NCI-H524 (cell line): ENCODE data around the gene YWHAQ.
"Not testable (repeated sequence)": the region's sequence is repeated elsewhere in the genome, so short reads cannot be mapped to it uniquely, and the experiment has no call there.

Experiments
- DNase-seq, 2 experiments: peaks; one replicate each; lab custom pipeline; 2025; lab: John Stamatoyannopoulos, UW

Gene YWHAQ

DNA sequence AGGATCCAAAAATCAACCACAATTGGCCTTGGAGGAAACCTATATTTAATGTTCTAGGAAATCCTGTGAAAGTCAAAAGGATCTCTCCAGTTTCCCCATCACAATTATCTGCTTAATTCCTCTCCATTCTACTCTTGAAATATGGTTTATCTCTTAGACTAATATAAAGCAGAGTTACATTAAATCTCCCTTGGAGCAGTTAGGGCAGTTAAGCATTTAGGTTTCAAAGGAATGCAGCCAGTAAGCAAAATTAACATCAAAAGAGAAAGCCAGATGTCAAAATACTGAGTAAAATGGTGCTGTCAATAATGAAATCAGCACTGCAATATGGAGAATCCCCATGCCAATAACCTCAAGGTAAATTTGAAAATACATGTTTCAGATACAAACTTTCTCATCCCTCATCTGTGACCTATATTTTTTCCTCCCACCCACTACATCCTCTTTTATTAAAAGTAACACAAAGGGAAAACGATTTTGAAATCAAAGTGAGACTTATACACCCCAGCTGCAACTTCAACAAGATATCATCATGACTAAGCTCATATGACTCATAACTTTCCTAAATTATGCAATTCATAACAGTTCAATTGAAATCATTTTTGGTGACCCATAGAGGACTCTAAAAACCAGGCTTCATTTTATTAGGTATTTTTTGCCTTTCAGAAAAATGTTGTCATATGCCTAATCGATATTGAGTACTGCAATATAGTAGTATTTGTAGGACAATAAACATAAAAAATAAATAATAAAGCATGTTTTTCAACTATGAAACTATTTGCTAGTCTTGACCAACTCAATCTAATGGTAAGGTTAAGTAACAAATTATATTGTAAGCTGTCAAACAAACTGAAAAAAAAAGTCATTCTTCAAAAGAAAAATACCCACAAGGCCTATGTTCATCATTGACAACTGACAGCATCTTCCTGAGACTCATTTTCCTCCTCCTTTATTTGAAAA, 78.3 kb downstream of the YWHAQ start:
- no peak for DNase-seq

DNA sequence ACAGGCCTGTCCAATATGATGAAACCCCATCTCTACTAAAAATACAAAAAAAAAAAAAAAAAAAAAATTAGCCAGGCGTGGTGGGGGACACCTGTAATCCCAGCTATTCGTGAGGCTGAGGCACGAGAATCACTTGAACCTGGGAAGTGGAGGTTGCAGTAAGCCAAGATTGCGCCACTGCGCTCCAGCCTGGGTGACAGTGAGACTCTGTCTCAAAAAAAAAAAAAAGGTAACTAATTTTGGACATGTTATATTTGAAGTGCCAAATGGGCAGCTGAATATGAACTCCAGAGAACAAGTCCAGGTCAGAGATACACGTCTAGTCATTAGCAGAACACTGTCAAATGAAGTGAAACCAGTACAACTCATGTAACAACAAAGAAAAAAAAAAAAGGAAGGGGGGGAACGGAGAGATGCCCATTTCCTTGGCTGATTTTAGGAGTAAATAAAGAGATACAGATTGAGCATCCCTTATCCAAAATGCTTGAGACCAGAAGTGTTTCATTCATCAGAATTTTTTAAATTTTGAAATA, 79.9 kb downstream of the YWHAQ start:
- DNase-seq, result not testable (repeated sequence)

DNA sequence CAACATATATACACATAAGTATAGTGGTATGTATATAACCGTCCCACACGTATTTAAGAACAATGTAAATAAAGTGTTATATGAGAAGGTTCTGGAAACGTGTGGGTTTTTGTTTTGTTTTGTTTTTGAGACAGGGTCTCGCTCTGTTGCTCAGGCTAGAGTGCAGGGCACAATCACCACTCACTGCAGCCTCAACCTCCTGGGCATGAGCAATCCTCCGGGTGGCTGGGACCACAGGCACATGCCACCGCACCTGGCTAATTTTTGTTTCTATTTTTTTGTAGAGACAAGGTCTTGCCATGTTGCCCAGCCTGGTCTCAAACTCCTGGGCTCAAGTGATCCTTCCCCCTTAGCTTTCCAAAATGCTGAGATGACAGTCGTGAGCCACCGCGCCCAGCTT, 81.4 kb downstream of the YWHAQ start:
- DNase-seq, result no peak

DNA sequence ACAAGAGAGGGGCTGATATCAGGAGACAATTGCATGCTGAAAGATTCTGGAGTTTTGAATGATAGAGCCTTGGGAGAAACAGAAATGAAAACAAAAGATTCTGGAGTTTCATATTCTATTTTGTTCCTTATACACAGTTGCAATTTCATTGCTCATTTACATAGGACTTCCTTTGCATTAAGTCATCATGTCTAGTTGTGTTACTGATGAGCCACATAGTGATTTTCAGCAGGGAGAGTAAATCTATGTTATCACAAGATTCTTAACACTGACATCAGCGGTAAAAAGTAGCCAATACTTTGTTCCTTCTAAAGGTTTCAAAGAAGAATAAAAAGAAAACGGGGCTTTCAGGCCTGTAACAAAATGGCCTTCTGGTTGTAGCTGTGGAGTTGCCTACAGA, 82.3 kb downstream of the YWHAQ start:
- DNase-seq, result no peak

DNA sequence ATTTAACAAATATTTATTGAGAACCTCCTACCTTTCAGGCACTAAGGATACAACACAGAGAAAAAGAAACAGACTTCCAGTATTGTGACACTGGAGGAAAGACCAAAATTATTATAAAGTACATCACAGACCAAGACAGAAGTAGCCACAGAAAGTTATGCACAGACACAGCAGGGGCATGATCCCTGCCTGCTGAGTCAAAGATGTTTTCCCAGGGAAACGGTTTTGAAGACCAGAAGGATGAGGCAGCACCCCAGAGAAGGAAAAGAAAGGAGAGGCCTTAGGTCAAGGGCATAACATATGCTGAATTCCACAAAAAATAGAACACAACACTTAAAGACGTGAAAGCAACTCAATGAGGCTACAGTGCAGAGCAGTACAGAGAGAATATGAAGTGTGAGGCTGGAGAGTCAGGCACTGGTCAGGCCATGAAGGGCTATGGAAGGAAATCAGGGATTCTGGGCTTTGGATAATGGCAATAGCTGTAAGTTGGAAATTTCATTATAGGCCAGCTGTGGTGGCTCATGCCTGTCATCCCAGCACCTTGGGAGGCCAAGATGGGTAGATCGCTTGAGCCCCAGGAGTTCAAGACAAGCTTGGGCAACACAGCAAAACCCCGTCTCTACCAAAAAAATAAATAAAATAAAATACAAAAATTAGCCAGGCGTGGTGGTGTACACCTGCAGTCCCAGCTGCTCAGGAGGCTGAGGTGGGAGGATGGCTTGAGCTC, 83.4 kb downstream of the YWHAQ start:
- no peak for DNase-seq

DNA sequence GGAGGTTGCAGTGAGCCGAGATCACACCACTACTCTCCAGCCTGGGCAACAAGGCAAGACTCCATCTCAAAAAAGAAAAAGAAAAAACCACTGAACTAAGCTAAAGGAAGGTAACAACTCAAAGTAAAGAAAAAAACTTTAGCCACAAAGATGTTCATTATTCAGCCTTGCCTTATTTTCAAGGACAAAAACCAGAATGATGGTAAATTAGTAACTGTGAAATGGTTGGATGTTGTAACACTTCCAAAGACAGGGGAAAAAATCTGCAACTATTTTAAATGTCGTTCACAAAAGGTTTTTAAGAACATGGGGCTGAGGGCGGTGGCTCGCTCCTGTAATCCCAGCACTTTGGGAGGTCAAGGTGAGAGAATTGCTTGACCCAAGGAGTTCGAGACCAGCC, 85.3 kb downstream of the YWHAQ start:
- no peak for DNase-seq

DNA sequence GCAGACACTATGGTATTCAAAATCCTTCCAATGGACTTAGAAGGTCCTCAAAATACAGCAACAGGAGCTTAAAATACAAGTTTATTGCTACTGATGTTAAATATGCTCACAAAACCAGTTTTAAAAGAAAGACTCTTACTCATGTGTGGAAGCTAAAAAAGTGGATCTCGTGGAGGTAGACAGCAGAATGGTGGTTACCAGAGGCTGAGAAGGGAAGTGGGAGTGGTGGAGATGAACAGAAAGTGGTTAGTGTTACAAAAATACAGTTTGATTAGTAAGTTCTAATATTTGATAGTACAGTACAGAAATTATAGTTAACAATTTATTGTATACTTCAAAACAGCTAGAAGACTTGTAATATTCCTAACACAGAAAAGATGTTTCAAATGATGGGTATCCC, 87.2 kb downstream of the YWHAQ start:
- DNase-seq, result no peak

DNA sequence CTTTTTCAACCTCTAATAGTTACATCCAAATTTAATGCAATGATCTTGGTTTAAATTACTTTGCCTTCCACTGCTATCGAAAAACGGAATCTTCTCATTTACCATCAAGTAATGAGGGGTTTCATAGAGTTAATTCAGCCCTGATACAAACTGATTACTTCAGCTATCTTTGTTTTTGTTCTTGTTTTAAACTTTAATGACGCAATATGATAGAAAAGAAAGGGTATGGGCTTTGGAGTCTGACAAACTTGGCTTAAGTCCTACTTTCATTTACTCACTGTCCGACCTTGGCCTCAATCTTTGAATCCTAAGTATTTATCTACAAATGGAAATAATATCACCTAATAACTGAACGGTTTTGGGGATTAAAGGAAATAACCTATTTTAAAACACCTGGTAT, 91.3 kb downstream of the YWHAQ start:
- no peak for DNase-seq

DNA sequence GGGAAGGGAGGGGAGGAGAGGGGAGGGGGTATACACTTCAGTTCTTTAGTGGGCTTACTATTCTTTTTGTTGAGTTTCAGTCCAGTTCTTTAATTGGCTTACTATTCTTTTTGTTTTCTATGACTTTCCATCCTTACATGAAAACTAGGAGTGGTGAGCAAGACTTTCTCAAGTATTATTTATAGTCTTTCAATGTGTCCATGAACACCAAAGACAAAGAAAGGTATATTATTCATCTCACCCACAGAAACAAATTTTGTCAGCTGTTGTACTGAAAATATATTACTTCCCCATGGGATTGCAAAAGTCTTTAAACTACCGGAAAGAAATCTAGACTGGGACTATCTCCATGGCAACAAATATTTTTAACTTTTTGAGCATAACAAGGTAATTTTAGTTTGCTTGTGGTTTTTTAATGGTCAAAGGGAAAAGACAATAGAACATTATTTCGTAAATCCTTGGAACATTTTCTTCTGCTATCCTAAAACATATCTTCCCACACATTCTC, 92.7 kb downstream of the YWHAQ start:
- no peak for DNase-seq

DNA sequence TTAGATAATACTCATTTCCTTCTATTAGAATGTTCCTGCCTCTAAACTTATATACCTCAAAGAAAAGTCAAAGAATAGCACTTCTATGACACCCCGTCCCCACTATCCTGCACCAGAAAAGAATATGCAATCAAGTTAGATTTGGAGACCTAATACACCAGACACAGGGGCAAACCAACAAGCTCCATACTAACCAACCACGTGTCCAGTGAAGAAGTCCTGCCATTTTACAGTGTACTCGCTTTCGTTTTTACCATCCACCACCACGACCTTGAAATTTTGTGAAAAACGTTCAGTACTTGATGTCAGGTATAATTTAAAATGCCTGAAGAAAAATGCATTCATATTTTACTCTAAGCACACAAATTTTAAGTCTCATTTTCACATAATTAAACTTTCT, 94.3 kb downstream of the YWHAQ start:
- DNase-seq, result no peak

DNA sequence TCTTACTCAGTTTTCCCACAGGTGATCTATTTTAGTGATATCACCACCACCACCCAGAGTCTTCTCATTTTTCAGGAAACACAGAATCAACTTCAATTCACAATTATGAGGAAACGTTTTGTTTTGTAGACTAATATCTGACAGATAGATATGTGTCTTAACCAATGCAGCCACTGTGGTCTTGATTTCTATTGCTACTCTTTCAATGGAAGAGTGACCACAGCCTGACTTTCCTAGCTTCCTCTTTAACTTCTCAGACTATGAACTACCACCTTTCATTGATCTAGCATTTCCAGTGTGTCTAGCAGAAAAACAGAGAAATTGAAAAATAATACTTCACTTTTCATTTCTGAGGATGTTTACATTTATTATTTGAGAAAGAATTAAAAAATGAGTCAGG, 95.6 kb downstream of the YWHAQ start:
- DNase-seq, result no peak
